ENCODE measurements around the gene NEK7.
A peak's percentile ranks its signal among the peaks of the same experiment; 100 is the strongest.
"Not testable (repeated sequence)": the region's sequence is repeated elsewhere in the genome, so short reads cannot be mapped to it uniquely, and the experiment has no call there.

Gene NEK7

DNA sequence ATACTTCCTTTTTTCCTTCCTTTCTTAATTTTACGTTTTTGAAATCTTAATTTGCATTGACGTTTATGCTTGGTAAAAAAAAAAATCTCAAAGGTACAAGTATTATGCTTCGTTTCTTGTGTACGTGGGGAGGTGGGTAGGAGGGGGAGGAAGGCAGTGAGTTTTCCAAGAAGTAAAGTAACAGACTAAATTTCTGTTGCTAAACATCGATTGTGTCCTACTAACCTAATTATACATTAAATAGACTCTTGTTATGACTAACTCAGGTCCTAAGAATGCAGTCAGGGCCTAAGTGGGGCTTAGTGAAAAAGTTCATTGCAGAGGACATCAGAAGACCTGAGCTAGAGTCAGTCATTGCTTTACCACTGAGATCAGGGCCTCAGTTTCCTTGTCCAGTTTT is 17.5 kb downstream of the NEK7 start:
- no peak for DNase-seq

DNA sequence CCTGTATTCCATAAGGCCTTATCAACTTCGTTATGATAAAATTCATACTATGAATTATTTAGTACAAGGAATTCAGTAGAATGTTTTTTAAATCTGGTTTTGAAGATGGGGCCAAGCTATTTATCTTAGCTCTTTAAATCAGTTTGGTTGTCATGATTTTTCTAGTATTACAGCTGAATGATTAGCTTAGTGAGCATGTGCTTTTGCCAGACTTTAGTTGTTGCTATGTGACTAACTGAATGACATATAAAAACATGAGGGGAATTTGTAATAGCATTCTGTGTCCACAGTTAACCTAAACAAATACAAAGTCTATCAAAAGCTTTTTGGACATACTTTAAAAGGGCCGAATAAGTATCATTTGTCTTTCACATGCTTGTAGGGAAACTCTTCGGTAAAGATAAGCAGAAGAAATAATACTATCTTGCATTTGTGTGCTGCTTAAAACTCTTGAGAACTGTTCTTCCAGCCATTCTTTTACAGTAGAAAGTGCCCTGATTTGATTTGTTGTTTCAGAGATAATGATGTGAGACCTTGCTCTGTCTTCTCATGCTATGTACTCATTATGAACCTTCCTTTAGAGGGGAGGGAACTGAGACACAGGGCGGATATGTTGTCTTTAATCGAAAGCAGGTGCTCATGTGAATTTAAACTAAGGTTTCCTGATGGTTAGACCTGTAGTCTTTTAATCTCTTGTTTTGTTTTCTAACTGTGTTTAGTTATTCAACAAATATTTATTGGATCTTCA is 18.8 kb downstream of the NEK7 start:
- DNase-seq = no peak

DNA sequence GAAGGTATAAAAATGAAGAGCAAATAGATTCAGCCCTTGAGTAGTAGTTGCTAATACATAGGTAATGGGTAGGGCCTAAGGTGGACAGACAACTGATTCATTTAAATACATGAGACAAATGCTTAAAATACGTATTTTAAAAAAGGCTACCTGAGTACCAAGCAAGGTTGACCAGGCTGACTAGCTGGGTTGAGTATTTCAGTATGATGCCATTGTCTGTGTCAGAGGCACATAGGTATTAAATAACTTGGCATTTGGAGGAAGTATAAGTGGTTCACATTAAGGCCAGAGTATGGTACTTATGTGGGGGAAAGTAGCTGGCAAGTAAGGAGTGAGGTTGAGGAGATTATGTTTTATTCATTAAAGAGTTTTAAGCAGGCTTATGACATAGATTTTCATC is 19.4 kb downstream of the NEK7 start:
- DNase-seq = no peak

GRCh38 chr1:198177546-198177945 is 20.7 kb downstream of the NEK7 start:
- DNase-seq = no peak

DNA sequence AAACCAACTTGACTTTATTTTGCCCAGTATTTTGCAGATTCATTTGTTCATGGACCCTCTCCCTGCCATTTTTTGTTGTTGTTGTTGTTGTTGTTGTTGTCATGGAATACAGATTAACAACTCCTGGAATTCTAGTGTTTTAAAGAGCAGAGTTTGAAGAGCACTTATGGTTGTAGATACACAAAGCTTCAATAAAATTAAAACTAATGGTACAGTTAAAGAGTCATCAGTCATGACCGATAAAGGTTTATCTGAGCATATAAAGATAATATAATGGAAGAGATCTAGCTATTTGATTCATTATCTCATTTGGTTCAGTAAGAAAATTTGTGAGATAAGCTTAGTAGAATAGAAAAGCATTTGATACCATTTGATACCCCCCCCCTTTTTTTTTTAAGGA is 21.8 kb downstream of the NEK7 start:
- DNase-seq = no peak

DNA sequence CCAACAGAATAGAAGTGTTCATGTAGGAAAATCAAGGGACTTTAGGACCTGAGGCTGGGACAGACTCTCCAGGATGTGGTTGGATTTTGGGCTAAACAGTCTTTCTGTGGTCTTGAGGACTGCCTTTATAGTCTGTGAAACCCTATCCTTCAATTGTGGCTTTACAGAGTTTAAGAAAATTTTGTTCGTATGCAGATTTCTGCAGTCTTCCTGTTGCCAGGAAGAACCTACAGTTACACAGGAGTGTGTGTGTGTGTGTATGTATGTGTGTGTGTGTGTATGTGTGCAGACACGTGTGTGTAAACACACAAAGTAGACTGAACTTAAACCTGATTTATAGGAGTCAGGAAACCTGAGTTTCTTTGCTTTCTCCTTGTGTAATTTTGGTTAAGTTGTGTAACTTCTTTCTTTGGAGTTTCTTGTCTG is 22.8 kb downstream of the NEK7 start:
- DNase-seq = no peak

- no peak for DNase-seq
These were observed 26.8 kb downstream of the NEK7 start for GRCh38 chr1:198183605-198184004.

DNA sequence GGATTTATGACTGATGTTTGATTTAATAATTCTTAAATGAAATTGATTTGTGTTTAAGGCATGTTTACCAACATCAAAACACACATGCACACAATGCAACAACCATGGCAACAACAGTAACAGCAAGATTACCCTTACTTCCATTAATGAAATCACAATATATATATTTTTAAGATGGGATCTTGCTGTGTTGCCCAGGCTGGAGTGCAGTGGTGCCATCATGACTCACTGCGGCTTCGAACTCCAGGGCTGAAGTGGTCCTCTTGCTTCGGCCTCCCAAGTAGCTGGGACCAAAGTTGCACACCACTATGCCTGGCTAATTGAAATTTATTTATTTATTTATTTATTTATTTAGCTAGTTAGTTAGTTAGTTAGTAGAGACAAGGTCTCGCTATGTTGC is 27.7 kb downstream of the NEK7 start:
- no peak for DNase-seq

- DNase-seq = no peak
These were observed 28.3 kb downstream of the NEK7 start for GRCh38 chr1:198185146-198185545.

DNA sequence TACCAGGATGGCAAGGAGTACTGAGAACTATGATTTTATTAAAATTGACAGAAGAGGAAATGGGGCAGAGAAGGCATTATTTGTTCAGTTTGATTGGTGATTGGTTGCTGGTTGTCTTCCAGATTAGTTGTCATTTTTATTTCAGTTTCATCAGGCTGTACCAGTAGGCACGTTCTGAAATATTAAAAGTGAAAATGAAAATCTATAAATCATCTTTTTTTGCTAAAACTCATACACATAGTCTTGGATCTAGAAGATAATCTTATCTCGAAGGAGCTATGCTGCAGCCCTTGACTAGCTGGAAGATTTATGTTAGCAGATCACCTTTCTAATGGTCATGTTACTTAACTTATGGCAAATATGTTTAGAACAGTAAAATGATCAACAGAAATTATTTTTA is 29.0 kb downstream of the NEK7 start:
- DNase-seq = no peak

GRCh38 chr1:198186916-198187580 is 30.2 kb downstream of the NEK7 start:
- no peak for DNase-seq

DNA sequence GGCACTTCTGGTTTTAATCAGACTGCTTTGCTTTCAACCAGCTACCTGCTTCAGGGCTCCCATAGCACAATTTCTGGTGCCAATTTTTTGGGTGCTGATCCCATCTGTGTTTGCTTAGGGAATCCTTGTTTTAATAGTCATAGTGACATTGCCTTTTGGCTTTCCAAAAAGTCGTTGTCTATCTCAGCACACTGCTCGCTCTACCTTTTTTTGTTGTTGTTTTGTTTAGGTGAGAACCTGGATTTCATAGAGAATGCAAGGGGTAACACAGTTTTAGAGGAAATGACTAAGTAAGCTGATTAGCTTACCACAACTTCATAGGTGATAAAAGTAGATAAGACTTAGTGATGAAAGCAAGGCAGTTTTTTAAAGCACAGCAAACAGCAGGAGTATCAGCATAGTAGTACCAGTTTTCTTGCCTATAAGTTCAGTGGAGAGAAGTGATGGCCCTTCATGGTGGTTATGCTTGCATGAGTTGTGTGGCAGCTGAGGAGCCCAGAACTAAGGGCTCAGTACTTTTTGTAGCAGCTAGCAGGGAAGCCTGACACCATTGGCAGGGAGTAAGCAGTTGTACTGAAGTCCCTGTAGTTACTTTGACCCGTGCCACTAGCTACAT is 31.3 kb downstream of the NEK7 start:
- no peak for DNase-seq

DNA sequence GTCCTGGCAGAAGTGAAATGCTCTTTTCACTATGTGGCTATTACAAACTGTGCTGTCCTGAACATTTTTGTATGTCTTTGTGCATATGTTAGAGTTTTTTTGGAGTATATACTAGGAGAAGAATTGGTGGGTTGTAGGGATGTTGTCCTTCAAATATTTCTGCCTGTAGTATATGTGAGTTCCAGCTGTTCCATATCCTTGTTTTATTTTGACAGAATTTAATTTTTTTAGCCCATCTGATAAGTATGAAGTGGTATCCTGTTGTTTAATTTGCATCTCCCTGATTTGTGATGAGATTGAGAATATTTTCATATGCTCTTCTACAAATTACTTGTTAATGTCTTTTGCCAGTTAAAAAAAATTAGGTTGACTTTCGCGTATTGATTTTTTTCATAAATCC is 34.3 kb downstream of the NEK7 start:
- no peak for DNase-seq

DNA sequence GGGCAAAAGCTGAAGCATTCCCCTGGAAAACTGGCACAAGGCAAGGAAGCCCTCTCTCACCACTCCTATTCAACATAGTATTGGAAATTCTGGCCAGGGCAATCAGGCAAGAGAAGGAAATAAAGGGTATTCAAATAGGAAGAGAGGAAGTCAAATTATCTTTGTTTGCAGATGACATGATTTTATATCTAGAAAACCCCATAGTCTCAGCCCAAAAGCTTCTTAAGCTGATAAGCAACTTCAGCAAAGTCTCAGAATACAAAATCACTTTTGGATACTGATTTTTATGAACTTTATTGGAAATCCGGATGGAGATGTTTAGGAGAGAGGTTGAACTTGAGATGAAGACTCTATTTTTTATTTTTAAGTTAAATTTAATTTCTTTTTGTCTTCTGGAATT is 37.1 kb downstream of the NEK7 start:
- DNase-seq = not testable (repeated sequence)

- no peak for DNase-seq
These were observed 39.8 kb downstream of the NEK7 start for GRCh38 chr1:198196630-198197029.

DNA sequence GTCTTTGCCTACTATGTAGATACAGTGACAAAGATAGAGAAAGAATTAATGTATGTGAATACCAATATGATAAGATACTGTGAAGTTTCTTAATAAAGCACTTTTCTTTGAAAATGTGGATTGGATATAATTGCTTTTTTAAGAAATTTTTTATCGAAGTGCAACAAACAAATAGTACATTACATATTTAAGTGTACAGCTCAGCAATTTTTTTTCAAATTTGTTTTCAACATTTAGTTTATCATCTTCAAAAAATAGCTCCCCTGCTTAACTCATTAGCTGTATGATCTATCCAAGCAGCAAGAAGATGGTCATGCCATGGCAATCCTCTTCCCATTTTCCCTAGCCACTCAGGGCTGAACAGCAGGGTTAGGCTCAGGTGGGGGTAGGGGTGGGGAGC is 40.5 kb downstream of the NEK7 start:
- no peak for DNase-seq

GRCh38 chr1:198199105-198199504 is 42.3 kb downstream of the NEK7 start:
- no peak for DNase-seq

- DNase-seq = peak; percentile 26 to 31
These were observed 45.4 kb downstream of the NEK7 start for GRCh38 chr1:198201956-198202784.

DNA sequence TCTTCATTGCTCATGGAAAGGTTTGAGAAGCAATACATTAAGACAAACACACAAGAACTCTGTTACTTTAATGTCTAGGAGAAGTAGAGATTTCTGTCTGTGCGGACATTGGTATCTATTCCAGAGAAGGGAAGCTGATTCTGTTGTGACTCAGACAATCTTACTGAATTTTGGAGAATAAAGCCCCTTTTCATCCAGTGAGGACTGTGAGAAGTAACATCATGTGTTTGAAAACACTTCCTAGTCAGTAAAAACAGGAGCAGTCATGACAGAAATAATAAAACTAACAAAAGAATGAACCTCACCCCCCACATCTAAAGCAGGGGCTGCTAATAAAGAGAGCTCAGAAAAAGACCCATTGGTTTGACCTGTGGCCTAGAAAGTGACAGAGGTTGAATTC is 46.6 kb downstream of the NEK7 start:
- DNase-seq = no peak

DNA sequence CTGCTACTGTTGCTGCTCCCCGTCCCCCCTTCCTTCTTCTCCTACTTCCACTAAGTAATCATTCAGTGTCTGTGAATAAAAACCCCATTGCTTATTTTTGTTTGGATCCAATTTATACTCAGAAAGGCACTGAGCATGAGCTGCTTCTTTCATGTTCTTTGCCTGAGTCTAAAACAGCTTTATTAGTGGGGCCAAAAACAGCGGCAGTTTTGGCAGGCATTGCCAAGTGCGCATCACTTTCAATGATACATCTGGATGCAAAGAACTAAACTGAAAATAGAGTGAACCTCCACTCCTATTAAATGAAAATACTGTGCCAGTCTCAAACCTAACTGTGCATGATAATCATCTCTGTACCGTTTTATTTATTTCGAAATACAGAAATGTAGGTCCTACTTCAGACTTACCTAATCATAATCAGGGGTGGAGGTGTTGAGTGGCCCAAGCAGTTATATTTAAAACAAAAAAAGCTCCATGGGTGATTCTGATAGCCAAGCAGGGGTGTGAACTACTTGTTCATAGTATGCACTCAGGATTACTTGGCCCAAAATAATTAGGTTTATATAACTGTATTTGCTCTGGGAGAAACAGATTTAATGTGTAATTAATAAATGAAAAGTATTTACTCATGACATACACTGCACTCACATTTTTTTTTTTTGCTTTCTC is 48.4 kb downstream of the NEK7 start:
- no peak for DNase-seq

- DNase-seq = no peak
These were observed 49.5 kb downstream of the NEK7 start for GRCh38 chr1:198206292-198206691.

DNA sequence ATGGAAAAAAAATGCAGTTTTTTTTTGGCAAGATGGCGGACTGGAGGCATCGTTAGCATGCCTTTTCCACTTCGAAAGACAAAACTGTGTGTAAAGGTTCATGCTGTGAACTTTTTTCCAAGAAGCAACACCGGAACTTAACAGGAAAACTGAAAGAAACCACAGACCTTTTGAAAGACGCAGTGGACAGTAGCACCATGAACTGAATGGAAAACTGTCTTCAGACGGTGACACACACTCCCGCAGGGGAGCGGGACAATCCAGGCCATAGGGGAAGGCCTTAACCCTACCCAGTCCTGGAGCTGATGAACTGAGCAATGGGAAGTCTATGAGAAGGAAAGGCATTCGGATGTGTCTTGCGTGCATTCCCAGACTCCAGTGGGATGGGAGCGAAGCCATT is 54.9 kb downstream of the NEK7 start:
- DNase-seq = no peak

DNA sequence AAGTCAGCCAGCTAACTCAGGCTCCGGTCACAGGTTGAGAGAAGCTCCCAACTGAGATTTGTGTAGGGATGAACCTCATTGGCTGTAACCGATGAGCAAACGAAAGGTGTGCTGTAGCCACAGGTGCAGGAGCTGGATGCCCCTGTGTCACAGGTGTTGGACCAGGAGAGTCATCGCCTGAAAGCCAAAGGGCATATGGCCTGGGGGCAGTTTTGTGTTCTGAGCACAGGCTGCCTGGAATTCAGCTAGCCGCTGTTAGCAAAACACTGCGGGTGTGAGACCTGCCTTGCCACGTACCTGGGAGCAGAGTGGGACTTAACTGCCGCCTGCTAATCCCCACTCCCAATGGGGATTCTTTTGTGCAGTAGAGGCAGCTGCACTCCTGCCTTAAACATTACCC is 55.3 kb downstream of the NEK7 start:
- no peak for DNase-seq

All from stimulated activated CD4-positive, alpha-beta T cell treated with anti-CD3 and anti-CD28 coated beads, Interleukin-2, amount 100 ng/mL, for 48 hours (primary cell).